GM21786 (cell line): ENCODE results near the gene XRCC6.
"Not testable (repeated sequence)": the region's sequence is repeated elsewhere in the genome, so short reads cannot be mapped to it uniquely, and the experiment has no call there.

Experiments
- ATAC-seq: cut with Tn5 transposase; IDR thresholded peaks from one replicate; pipeline ENCODE4 v1.9.1; 2021; ENCODE audit not compliant: unreplicated experiment

The XRCC6 gene

GRCh38 chr22:41648432-41648831, 27.3 kb downstream of the XRCC6 start:
- no peak for ATAC-seq

- no peak for ATAC-seq
Measured at GRCh38 chr22:41650229-41650628, 29.1 kb downstream of the XRCC6 start.

- no peak for ATAC-seq
Measured at GRCh38 chr22:41650821-41651220, 29.7 kb downstream of the XRCC6 start.

- ATAC-seq: no peak
Measured at GRCh38 chr22:41654322-41654721, 33.2 kb downstream of the XRCC6 start.

- no peak for ATAC-seq
Measured at GRCh38 chr22:41656556-41656955, 35.5 kb downstream of the XRCC6 start.

GRCh38 chr22:41657709-41658108, 36.6 kb downstream of the XRCC6 start:
- no peak for ATAC-seq

GRCh38 chr22:41658869-41659268, 37.8 kb downstream of the XRCC6 start:
- no peak for ATAC-seq

- ATAC-seq: no peak
Measured at GRCh38 chr22:41659941-41660340, 38.8 kb downstream of the XRCC6 start.

GRCh38 chr22:41660416-41660815, 39.3 kb downstream of the XRCC6 start:
- ATAC-seq: no peak

GRCh38 chr22:41661088-41661487, 40.0 kb downstream of the XRCC6 start:
- ATAC-seq: no peak

- no peak for ATAC-seq
Measured at GRCh38 chr22:41661713-41662112, 40.6 kb downstream of the XRCC6 start.

- not testable (repeated sequence) for ATAC-seq
Measured at GRCh38 chr22:41663594-41663993, 42.5 kb downstream of the XRCC6 start.

- no peak for ATAC-seq
Measured at GRCh38 chr22:41664490-41664889, 43.4 kb downstream of the XRCC6 start.

GRCh38 chr22:41664951-41665350, 43.9 kb downstream of the XRCC6 start:
- no peak for ATAC-seq

GRCh38 chr22:41668971-41669911, 48.1 kb downstream of the XRCC6 start:
- no peak for ATAC-seq

GRCh38 chr22:41672096-41672495, 51.0 kb downstream of the XRCC6 start:
- not testable (repeated sequence) for ATAC-seq

- no peak for ATAC-seq
Measured at GRCh38 chr22:41672780-41673509, 51.9 kb downstream of the XRCC6 start.

GRCh38 chr22:41674846-41675340, 53.8 kb downstream of the XRCC6 start:
- ATAC-seq: no peak

- ATAC-seq: no peak
Measured at GRCh38 chr22:41676134-41676533, 55.0 kb downstream of the XRCC6 start.

GRCh38 chr22:41681616-41682015, 60.5 kb downstream of the XRCC6 start:
- ATAC-seq: no peak

GRCh38 chr22:41682033-41682807, 61.1 kb downstream of the XRCC6 start:
- ATAC-seq: no peak
